ENCODE results near the gene MESD.

GRCh38 chr15:80967451-80967850 lies 22.2 kb downstream of the MESD start:
- TF ChIP-seq EZH2 (IDR thresholded peaks at IDR 0.05; ENCODE audit: borderline replicate concordance, low read length) (no peak), CTCF (conservative IDR thresholded peaks at IDR 0.05 in 1 of 2, IDR thresholded peaks at IDR 0.05 in 1 of 2; ENCODE audit: extremely low read depth in 1 of 2, insufficient read depth in 1 of 2, low read depth in 1 of 2, low read length in 2 of 2) (no peak)
